BJ (cell line): Measurements from ENCODE around the gene TYMP. TPM values are rescaled to one million over a fixed set of nuclear protein-coding genes. Genes with fewer than 3 reads are reported as not detected.

Source experiments
- CTCF ChIA-PET: fragments of 350-600 bp; formaldehyde crosslinking; extraction: SDS; loops from one replicate; lab custom pipeline; 2021; ENCODE audit warnings: antibody characterized with exemption, inconsistent platforms; lab: Yijun Ruan, JAX
- POLR2A ChIA-PET: fragments of 300-600 bp; sonication (Branson Sonifier 250); formaldehyde crosslinking; extraction: SDS; loops from one replicate; lab custom pipeline; 2021; ENCODE audit warnings: antibody characterized with exemption; lab: Charles Lee
- DNase-seq: peaks from one replicate; pipeline ENCODE4 v3.0.0-alpha.2; 2011; ENCODE audit warnings: low read depth
- H3K27me3 ChIP-seq: 2 replicates; pipeline ENCODE4 v1.6.0; 2011; ENCODE audit warnings: low read length; ENCODE audit not compliant: control insufficient read depth, insufficient read depth
- H3K36me3 ChIP-seq: 2 replicates; pipeline ENCODE4 v1.5.1; 2011; ENCODE audit warnings: low read length; ENCODE audit not compliant: control insufficient read depth, insufficient read depth
- H3K4me3 ChIP-seq: 2 replicates; pipeline ENCODE4 v1.5.1; 2011; ENCODE audit warnings: low read depth, mild to moderate bottlenecking, control low read depth, low read length
- CTCF ChIP-seq: IDR thresholded peaks from 2 replicates; pipeline ENCODE4 v1.5.1; 2011; ENCODE audit warnings: low read depth, mild to moderate bottlenecking, control low read depth, inconsistent platforms, low read length, moderate library complexity; ENCODE audit not compliant: insufficient read depth
- polyA plus RNA-seq: library from polyadenylated mRNA; depleted of rRNA; stranded (reverse); fragments of >200 nt; gene quantifications from 2 replicates; pipeline ENCODE4 v1.2.3, GENCODE V29; 2011

The TYMP gene
- polyA plus RNA-seq, 1 experiment: 20.6 TPM

GRCh38 chr22:50556703-50557102 is 26.9 kb upstream of the TYMP start:
- no peak for TF ChIP-seq CTCF
- H3K27me3 ChIP-seq: peaks cover 8% of the 10 kb centered on the region; the same call in 1 of the 2 replicates
- ChIA-PET POLR2A (no interaction called here), CTCF (interaction anchor here (1.3 to 1.7 kb wide), 2 partner anchors 12 to 17 kb away, joined by 4 read pairs; no protein-coding TSS in a partner anchor)
- no peak for DNase-seq
- H3K36me3 ChIP-seq: no peaks in the 10 kb centered on the region
- H3K4me3 ChIP-seq: no peak overlapping the region

GRCh38 chr22:50553310-50553709 is 23.5 kb upstream of the TYMP start:
- ChIA-PET CTCF (no interaction called here), POLR2A (interaction anchor here (0.6 kb wide), 1 partner anchor 18 kb away, joined by 3 read pairs; no protein-coding TSS in a partner anchor)
- Histone ChIP-seq H3K36me3 (no peaks in the 10 kb centered on the region), H3K4me3 (no peak overlapping the region), H3K27me3 (peaks cover 15% of the 10 kb centered on the region)
- TF ChIP-seq CTCF: no peak
- no peak for DNase-seq

- Histone ChIP-seq H3K4me3 (no peak overlapping the region), H3K27me3 (peaks cover 21% of the 10 kb centered on the region), H3K36me3 (no peaks in the 10 kb centered on the region)
- DNase-seq: no peak
- POLR2A ChIA-PET: no interaction called here
- CTCF ChIA-PET: interaction anchor here (0.8 to 2.2 kb wide), 3 partner anchors 8 to 70 kb away, joined by 4 to 7 read pairs (median 5); partner anchors contain the start of gene SYCE3
- no peak for TF ChIP-seq CTCF
Observed at GRCh38 chr22:50551160-50551752, 21.4 kb upstream of the TYMP start.

GRCh38 chr22:50550395-50550794 is 20.6 kb upstream of the TYMP start:
- no peaks in the 10 kb centered on the region for H3K36me3 ChIP-seq
- TF ChIP-seq CTCF: no peak
- POLR2A ChIA-PET: no interaction called here
- CTCF ChIA-PET: interaction anchor here (0.6 to 2.2 kb wide), 4 partner anchors 9 to 71 kb away, joined by 3 to 7 read pairs (median 4); partner anchors contain the start of gene SYCE3
- H3K27me3 ChIP-seq: peaks cover 27% of the 10 kb centered on the region
- H3K4me3 ChIP-seq: no peak overlapping the region
- DNase-seq: no peak

GRCh38 chr22:50548921-50549790 is 19.3 kb upstream of the TYMP start:
- H3K27me3 ChIP-seq: peaks cover 31% of the 10 kb centered on the region

More at GRCh38 chr22:50548921-50549790, 19.3 kb upstream of the TYMP start:
- Histone ChIP-seq H3K4me3 (no peak overlapping the region), H3K36me3 (no peaks in the 10 kb centered on the region)
- ChIA-PET CTCF (interaction anchor here (2.0 kb wide), 1 partner anchor 11 kb away, joined by 8 read pairs; no protein-coding TSS in a partner anchor), POLR2A (no interaction called here)
- no peak for TF ChIP-seq CTCF
- DNase-seq: no peak
